ENCODE results near the gene MYO16.

The MYO16 gene

DNA sequence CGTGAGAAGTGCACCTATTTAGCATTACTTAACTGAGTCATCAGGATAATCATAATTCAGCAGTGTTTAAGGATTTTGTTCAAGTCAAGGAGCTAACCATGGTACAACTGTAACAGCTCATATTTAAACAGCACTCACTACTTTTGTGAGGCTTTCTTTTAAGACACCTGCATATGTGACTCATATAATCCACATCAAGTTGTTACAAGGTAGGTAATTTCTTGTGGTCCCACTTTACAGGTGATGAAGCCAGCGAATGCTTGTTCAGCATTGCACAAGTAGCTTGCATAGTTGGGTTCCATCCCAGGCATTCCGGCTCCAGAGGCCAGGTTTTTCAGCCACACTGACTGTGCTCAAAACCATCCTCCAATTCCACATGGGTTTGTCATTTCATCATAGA, 569.2 kb downstream of the MYO16 start:
- TF ChIP-seq, protein P1, sequence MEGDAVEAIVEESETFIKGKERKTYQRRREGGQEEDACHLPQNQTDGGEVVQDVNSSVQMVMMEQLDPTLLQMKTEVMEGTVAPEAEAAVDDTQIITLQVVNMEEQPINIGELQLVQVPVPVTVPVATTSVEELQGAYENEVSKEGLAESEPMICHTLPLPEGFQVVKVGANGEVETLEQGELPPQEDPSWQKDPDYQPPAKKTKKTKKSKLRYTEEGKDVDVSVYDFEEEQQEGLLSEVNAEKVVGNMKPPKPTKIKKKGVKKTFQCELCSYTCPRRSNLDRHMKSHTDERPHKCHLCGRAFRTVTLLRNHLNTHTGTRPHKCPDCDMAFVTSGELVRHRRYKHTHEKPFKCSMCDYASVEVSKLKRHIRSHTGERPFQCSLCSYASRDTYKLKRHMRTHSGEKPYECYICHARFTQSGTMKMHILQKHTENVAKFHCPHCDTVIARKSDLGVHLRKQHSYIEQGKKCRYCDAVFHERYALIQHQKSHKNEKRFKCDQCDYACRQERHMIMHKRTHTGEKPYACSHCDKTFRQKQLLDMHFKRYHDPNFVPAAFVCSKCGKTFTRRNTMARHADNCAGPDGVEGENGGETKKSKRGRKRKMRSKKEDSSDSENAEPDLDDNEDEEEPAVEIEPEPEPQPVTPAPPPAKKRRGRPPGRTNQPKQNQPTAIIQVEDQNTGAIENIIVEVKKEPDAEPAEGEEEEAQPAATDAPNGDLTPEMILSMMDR (IDR thresholded peaks at IDR 0.05; ENCODE audit: extremely low read depth, insufficient read depth, missing control alignments), result no peak
- no peak for DNase-seq (ENCODE audit: low spot score)
- in situ Hi-C loops (cut with MboI; ENCODE audit: low pct_unique_long_range_greater_than_20kb, low sequenced_read_pairs, unreplicated experiment), result no loop called here

DNA sequence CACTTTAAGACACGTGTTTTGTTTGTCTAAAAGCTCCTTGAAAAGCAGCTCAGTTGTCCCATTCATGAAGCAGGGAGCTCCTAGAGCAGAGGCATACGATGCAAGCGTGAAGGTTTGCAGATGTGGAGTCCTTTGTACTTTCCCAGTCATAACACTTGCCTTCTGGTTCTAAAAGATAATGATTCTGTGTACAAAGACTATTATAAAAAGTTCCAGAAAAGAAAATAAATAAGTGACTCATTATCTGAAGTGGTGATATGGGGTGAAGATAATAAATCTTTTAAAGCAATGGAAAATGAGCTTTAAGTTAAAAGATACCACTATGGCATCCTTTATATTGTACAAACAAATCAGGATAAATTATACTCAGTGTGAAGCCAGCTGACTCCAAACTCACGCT, 569.9 kb downstream of the MYO16 start:
- TF ChIP-seq, protein P1 (IDR thresholded peaks at IDR 0.05; ENCODE audit: extremely low read depth, insufficient read depth, missing control alignments), result no peak
- in situ Hi-C loops (cut with MboI; ENCODE audit: low pct_unique_long_range_greater_than_20kb, low sequenced_read_pairs, unreplicated experiment), result no loop called here
- DNase-seq (ENCODE audit: low spot score), result no peak

DNA sequence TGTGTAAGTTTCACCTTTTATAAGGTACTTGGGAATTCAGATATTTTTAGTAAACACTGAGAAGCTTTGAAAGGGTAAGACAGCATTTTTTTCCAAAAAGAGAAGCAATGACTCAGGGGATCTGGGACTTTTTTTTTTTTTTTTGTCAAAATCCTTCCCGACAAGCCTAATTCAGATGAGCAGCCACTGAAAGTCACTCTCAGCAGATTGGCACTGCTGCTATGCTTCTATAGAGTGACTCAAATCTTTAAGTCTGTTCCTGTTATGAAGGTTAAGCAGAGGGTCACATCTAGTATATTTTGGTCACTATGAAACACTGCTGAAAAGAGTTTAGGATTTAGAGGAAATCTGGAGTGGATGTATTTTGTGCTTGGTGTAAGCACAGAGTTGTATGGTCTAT, 571.1 kb downstream of the MYO16 start:
- TF ChIP-seq, protein P1 (IDR thresholded peaks at IDR 0.05; ENCODE audit: extremely low read depth, insufficient read depth, missing control alignments), result no peak
- in situ Hi-C loops (cut with MboI; ENCODE audit: low pct_unique_long_range_greater_than_20kb, low sequenced_read_pairs, unreplicated experiment), result no loop called here
- no peak for DNase-seq (ENCODE audit: low spot score)

DNA sequence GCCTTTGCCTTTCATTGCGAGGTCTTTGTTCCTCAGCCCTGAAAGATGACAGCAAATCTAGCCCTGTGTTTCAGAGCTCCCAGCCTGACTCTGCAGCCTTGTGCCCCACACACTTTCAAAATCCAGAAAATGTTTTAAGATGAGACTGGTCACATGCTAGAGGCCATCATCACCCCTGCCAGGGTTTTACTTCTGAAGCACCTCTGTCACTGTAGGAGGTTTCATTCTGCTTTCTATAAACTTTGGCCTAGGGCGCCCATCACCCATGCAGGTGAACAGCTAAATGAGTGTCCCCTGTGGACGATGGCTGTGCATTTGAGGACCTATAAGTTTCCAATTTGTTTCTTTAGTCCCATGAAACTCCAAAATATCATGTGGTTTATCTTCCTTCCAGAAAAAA, 574.2 kb downstream of the MYO16 start:
- in situ Hi-C loops (cut with MboI; ENCODE audit: low pct_unique_long_range_greater_than_20kb, low sequenced_read_pairs, unreplicated experiment), result no loop called here
- TF ChIP-seq, protein P1 (IDR thresholded peaks at IDR 0.05; ENCODE audit: extremely low read depth, insufficient read depth, missing control alignments), result no peak
- no peak for DNase-seq (ENCODE audit: low spot score)

DNA sequence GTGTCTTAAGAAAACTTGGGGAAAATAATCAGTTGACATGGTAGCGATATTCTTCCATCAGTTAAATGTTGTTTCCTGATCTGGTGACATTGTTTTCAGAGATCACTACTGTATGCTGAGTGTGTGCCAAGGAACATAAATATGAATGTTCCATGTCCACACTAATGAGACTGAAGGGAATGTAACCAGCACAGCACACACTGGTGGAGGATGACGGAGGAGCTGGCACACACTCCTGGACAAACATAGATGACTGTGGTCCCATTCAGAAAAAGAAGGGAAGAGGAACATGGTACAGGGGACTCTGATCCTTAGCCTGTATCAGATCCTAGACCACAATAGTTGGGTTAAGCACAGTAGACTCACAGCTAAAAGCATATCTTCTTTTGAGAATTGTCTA, 574.8 kb downstream of the MYO16 start:
- TF ChIP-seq, protein P1 (IDR thresholded peaks at IDR 0.05; ENCODE audit: extremely low read depth, insufficient read depth, missing control alignments), result no peak
- DNase-seq (ENCODE audit: low spot score), result no peak
- in situ Hi-C loops (cut with MboI; ENCODE audit: low pct_unique_long_range_greater_than_20kb, low sequenced_read_pairs, unreplicated experiment), result no loop called here

DNA sequence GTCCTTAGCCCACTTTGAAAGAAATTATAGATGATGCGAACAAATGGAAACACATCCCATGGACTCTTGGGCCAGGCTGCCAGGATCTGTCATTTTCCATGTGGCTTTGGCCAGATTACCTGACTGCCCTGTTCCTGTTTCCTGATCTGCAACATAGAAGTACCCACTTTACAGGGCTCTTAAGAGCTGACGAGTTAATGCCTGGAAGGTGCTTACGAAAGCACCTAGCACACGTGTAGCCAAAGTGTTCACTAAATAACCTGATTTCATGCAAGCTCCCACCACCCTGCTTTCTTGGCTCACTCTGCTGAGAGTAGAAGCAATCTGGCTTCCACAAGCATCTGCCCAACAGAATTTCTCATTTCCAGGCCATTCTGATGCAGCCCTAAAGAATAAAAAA, 575.2 kb downstream of the MYO16 start:
- DNase-seq (ENCODE audit: low spot score), result no peak
- TF ChIP-seq, protein P1 (IDR thresholded peaks at IDR 0.05; ENCODE audit: extremely low read depth, insufficient read depth, missing control alignments), result no peak
- in situ Hi-C loops (cut with MboI; ENCODE audit: low pct_unique_long_range_greater_than_20kb, low sequenced_read_pairs, unreplicated experiment), result no loop called here

DNA sequence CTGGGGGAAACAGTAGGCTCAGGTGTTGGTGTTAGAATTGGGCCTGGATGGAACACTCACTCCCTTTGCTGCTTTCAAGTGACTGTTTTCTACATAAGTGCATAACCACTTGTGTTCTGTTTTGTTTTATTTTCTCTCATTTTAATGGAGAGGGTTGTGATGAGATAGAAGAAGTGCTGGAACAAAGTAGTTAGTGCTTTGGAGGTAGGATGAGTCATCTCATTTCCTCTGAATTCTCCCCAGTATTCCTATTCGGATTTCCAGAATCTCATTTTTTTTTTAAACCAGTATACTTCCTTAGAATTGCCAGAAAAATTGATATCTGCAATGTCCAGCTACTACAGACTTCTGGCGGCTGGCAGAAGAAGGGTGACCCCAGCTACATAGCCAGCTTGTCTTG, 575.9 kb downstream of the MYO16 start:
- in situ Hi-C loops (cut with MboI; ENCODE audit: low pct_unique_long_range_greater_than_20kb, low sequenced_read_pairs, unreplicated experiment), result no loop called here
- DNase-seq (ENCODE audit: low spot score), result no peak
- TF ChIP-seq, protein P1 (IDR thresholded peaks at IDR 0.05; ENCODE audit: extremely low read depth, insufficient read depth, missing control alignments), result no peak

All from GM13977 (cell line).